ENCODE results near the gene RBFOX2.

RBFOX2 gene

GRCh38 chr22:35838855-35839576 is 189.6 kb downstream of the RBFOX2 start:
- peak overlapping the region; percentile 48 for H3K4me3 ChIP-seq (ENCODE audit: severe bottlenecking)
- peak overlapping the region; percentile 97 for H3K27ac ChIP-seq (ENCODE audit: poor library complexity, severe bottlenecking)
- peaks cover 32% of the 10 kb centered on the region for H3K4me1 ChIP-seq (ENCODE audit: insufficient read depth, poor library complexity, severe bottlenecking)

GRCh38 chr22:35837101-35837727 is 191.4 kb downstream of the RBFOX2 start:
- Histone ChIP-seq H3K27me3 (ENCODE audit: insufficient read depth, poor library complexity, severe bottlenecking) (no peaks in the 10 kb centered on the region), H3K4me1 (ENCODE audit: insufficient read depth, poor library complexity, severe bottlenecking) (peaks cover 41% of the 10 kb centered on the region), H3K4me3 (ENCODE audit: severe bottlenecking) (peak overlapping the region; percentile 31)

More at GRCh38 chr22:35838855-35839576, 189.6 kb downstream of the RBFOX2 start:
- Histone ChIP-seq H3K36me3 (ENCODE audit: low read depth) (peaks cover 4% of the 10 kb centered on the region), H3K9me3 (ENCODE audit: severe bottlenecking) (no peaks in the 10 kb centered on the region), H3K27me3 (ENCODE audit: insufficient read depth, poor library complexity, severe bottlenecking) (no peaks in the 10 kb centered on the region)
- TF ChIP-seq CTCF (IDR thresholded peaks at IDR 0.05; ENCODE audit: poor library complexity, severe bottlenecking) = peak; percentile 72
- peak; percentile 23; the same call in 2 of the 3 replicates for ATAC-seq (ENCODE audit: low read depth)
- DNase-seq (ENCODE audit: low spot score) = no peak

GRCh38 chr22:35835998-35836691 is 192.5 kb downstream of the RBFOX2 start:
- no peak for TF ChIP-seq CTCF (IDR thresholded peaks at IDR 0.05; ENCODE audit: poor library complexity, severe bottlenecking)
- Histone ChIP-seq H3K9me3 (ENCODE audit: severe bottlenecking) (no peaks in the 10 kb centered on the region), H3K4me1 (ENCODE audit: insufficient read depth, poor library complexity, severe bottlenecking) (peaks cover 38% of the 10 kb centered on the region), H3K27ac (ENCODE audit: poor library complexity, severe bottlenecking) (peak overlapping the region; percentile 97), H3K4me3 (ENCODE audit: severe bottlenecking) (peak overlapping the region; percentile 31), H3K27me3 (ENCODE audit: insufficient read depth, poor library complexity, severe bottlenecking) (no peaks in the 10 kb centered on the region), H3K36me3 (ENCODE audit: low read depth) (peaks cover 23% of the 10 kb centered on the region)
- ATAC-seq (ENCODE audit: low read depth) (peak; percentile 76), DNase-seq (ENCODE audit: low spot score) (peak; percentile 62)

More at GRCh38 chr22:35837101-35837727, 191.4 kb downstream of the RBFOX2 start:
- no peak for TF ChIP-seq CTCF (IDR thresholded peaks at IDR 0.05; ENCODE audit: poor library complexity, severe bottlenecking)
- H3K9me3 ChIP-seq (ENCODE audit: severe bottlenecking) = no peaks in the 10 kb centered on the region
- no peak for ATAC-seq (ENCODE audit: low read depth)
- peak overlapping the region; percentile 97 for H3K27ac ChIP-seq (ENCODE audit: poor library complexity, severe bottlenecking)
- DNase-seq (ENCODE audit: low spot score) = no peak
- peaks cover 14% of the 10 kb centered on the region for H3K36me3 ChIP-seq (ENCODE audit: low read depth)

- Histone ChIP-seq H3K4me1 (ENCODE audit: insufficient read depth, poor library complexity, severe bottlenecking) (peaks cover 31% of the 10 kb centered on the region), H3K36me3 (ENCODE audit: low read depth) (peaks cover 23% of the 10 kb centered on the region), H3K27me3 (ENCODE audit: insufficient read depth, poor library complexity, severe bottlenecking) (no peaks in the 10 kb centered on the region), H3K27ac (ENCODE audit: poor library complexity, severe bottlenecking) (peak overlapping the region; percentile 97), H3K4me3 (ENCODE audit: severe bottlenecking) (peak overlapping the region; percentile 31), H3K9me3 (ENCODE audit: severe bottlenecking) (no peaks in the 10 kb centered on the region)
- no peak for ATAC-seq (ENCODE audit: low read depth)
- no peak for TF ChIP-seq CTCF (IDR thresholded peaks at IDR 0.05; ENCODE audit: poor library complexity, severe bottlenecking)
- no peak for DNase-seq (ENCODE audit: low spot score)
Measured at GRCh38 chr22:35835267-35835997, 193.2 kb downstream of the RBFOX2 start.

Data from RWPE2 (cell line).